HL-60/S4 (cell line): Measurements from ENCODE around the gene IGFLR1.
"Not testable (repeated sequence)": the region's sequence is repeated elsewhere in the genome, so short reads cannot be mapped to it uniquely, and the experiment has no call there.

Experiments
- in situ Hi-C: fragments of 300-500 bp; cut with MboI; formaldehyde crosslinking; loops from 2 replicates; pipeline ENCODE4 v1.14.3; 2022; ENCODE audit warnings: low sequenced_read_pairs

Gene IGFLR1

GRCh38 chr19:35710784-35711723 lies 31.2 kb downstream of the IGFLR1 start:
- in situ Hi-C loops: no loop called here

- in situ Hi-C loops: no loop called here
Observed at GRCh38 chr19:35708391-35708790, 33.9 kb downstream of the IGFLR1 start.

GRCh38 chr19:35704218-35704617 lies 38.0 kb downstream of the IGFLR1 start, which contains the start of gene ZBTB32:
Gene ZBTB32 (plus strand): TSS chr19:35704558. CDS start chr19:35714627, 10,069 bp downstream.
- in situ Hi-C loops: no loop called here

GRCh38 chr19:35703343-35703742 lies 38.9 kb downstream of the IGFLR1 start:
- in situ Hi-C loops: no loop called here

GRCh38 chr19:35702223-35703012 lies 39.8 kb downstream of the IGFLR1 start:
- in situ Hi-C loops: no loop called here

GRCh38 chr19:35696835-35697234 lies 45.4 kb downstream of the IGFLR1 start:
- in situ Hi-C loops: no loop called here

GRCh38 chr19:35695895-35696422 lies 46.3 kb downstream of the IGFLR1 start:
- in situ Hi-C loops: no loop called here

GRCh38 chr19:35693835-35694599 lies 48.2 kb downstream of the IGFLR1 start:
- in situ Hi-C loops: no loop called here

- in situ Hi-C loops: no loop called here
Observed at GRCh38 chr19:35693422-35693821, 48.8 kb downstream of the IGFLR1 start.

- in situ Hi-C loops: no loop called here
Observed at GRCh38 chr19:35692010-35692409, 50.2 kb downstream of the IGFLR1 start.

- in situ Hi-C loops: not testable (repeated sequence)
Observed at GRCh38 chr19:35691106-35691505, 51.1 kb downstream of the IGFLR1 start.

- in situ Hi-C loops: no loop called here
Observed at GRCh38 chr19:35689836-35690235, 52.4 kb downstream of the IGFLR1 start.
